ENCODE measurements around the gene BMPER.

The BMPER gene

GRCh38 chr7:33872870-33873269, 32.5 kb upstream of the BMPER start:
- TF ChIP-seq CTCF (conservative IDR thresholded peaks at IDR 0.05; ENCODE audit: low read depth, low read length) = no peak
- no peak overlapping the region for H3K4me3 ChIP-seq (ENCODE audit: low read length)
- no peak for DNase-seq (ENCODE audit: low read depth)

- no peak for DNase-seq (ENCODE audit: low read depth)
- TF ChIP-seq CTCF (conservative IDR thresholded peaks at IDR 0.05; ENCODE audit: low read depth, low read length) = no peak
- H3K4me3 ChIP-seq (ENCODE audit: low read length) = no peak overlapping the region
Observed at GRCh38 chr7:33873518-33873917, 31.8 kb upstream of the BMPER start.

- DNase-seq (ENCODE audit: low read depth) = no peak
- TF ChIP-seq CTCF (conservative IDR thresholded peaks at IDR 0.05; ENCODE audit: low read depth, low read length) = no peak
- no peak overlapping the region for H3K4me3 ChIP-seq (ENCODE audit: low read length)
Observed at GRCh38 chr7:33873981-33874750, 31.2 kb upstream of the BMPER start.

GRCh38 chr7:33874943-33875342, 30.4 kb upstream of the BMPER start:
- no peak for TF ChIP-seq CTCF (conservative IDR thresholded peaks at IDR 0.05; ENCODE audit: low read depth, low read length)
- no peak overlapping the region for H3K4me3 ChIP-seq (ENCODE audit: low read length)
- DNase-seq (ENCODE audit: low read depth) = no peak

GRCh38 chr7:33876596-33877274, 28.6 kb upstream of the BMPER start:
- no peak for DNase-seq (ENCODE audit: low read depth)
- TF ChIP-seq CTCF (conservative IDR thresholded peaks at IDR 0.05; ENCODE audit: low read depth, low read length) = no peak

GRCh38 chr7:33880787-33881186, 24.6 kb upstream of the BMPER start:
- no peak for TF ChIP-seq CTCF (conservative IDR thresholded peaks at IDR 0.05; ENCODE audit: low read depth, low read length)
- DNase-seq (ENCODE audit: low read depth) = no peak
- H3K4me3 ChIP-seq (ENCODE audit: low read length) = no peak overlapping the region

More at GRCh38 chr7:33876596-33877274, 28.6 kb upstream of the BMPER start:
- no peak overlapping the region for H3K4me3 ChIP-seq (ENCODE audit: low read length)

- H3K4me3 ChIP-seq (ENCODE audit: low read length) = no peak overlapping the region
- no peak for TF ChIP-seq CTCF (conservative IDR thresholded peaks at IDR 0.05; ENCODE audit: low read depth, low read length)
- DNase-seq (ENCODE audit: low read depth) = no peak
Observed at GRCh38 chr7:33881316-33881715, 24.0 kb upstream of the BMPER start.

Measured in retinal pigment epithelial cell (primary cell).